ENCODE results near the gene POGZ.
"Not testable (repeated sequence)": the region's sequence is repeated elsewhere in the genome, so short reads cannot be mapped to it uniquely, and the experiment has no call there.

The POGZ gene

DNA sequence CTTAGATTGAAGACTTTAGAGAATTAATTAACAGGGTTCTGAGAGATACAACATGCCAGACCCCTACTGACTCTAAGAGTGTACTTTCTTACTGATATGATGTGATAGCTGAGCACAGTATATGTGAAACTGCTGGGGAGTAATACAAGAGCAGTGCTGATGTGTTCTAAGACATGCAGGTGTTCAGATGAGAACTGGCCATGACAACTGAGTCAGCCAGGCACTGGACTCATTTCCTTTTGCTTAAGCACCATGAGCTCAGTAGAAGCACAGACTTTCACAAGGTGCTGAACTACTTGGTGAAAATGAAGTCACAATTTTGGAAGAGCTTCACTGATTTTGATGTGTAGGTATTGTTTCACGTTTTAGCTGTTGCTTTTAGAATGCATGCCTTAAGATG is 15.9 kb upstream of the POGZ start:
- DNase-seq = no peak

DNA sequence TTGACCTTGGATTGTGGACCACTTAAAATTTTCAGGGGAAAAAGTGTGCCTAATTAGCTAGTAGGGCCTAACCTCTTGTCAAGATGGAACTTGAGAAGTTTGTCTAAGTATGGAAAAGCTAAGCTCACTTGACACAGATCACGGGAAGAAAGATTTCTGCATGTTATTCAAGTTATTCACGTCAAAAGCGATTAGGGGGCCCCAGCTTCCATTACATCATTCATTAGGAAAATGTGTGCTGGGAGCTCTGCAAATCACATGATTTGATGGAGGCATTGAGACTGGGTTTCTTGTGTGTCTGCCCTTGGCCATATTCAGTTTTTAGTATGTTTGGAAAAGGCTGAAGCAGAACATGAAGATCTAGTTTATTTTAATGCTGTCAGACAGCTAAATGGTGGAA is 15.5 kb upstream of the POGZ start:
- DNase-seq = no peak

DNA sequence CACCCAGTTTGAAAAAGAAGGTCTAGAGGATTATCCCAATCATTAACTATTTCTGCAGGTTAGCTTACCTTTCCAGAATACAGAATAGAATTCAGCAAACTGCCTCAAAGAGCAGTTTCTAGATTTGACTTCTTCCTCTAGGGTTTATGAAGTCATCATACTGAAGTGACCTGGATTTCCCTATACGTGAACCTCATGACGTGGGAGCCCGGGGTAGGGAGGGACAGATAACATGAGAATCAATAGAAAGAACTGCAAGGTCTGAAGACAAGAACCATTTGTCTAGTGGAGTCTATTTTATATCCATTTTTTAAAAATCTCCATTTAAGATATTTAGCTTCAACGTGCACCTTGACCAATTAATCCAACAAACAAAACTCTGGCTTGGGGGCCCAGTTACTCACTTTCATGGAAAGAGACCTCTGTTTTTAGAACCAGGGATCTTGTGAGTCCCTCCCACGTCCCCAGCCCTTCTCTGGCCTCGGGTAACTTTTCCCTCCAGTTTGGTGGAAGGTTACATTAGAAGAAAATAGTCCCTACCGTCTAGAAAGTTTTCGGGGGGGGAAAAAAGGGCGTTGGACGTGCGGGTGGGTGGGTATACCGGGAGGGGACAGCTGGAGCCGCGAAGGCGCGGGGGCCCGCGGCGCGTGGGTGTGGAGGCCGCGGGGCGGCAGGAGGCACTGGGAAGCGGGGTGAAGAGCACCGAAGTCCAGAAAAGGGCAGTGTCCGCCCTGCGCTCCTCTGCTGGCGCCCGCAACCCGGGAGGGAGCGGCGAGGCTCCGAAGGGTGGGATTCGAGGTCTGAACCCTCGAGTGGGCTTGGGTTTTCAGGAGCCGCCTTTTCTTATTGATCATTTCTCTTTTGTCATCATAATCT is 13.8 kb upstream of the POGZ start:
- peak; percentile 62 to 77 (median 73) for DNase-seq

DNA sequence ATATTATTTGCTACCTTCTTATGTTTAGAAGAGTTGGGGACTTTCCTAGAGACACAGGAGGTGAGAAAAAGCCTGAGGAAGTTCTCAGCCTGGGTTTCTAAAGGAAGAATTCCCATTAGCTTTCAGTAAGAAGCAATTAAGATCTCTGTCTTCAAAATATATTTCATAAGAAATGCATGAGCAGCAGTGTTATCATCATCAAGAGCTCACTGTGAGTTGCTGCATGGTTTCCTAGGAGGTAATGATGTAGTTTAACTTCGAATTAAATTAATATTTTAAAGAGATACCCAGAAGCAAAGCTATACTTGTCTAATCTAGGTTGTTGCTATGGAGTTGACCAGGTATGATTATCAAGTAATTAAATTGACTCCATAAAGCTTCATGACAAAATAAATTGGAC is 5.7 kb upstream of the POGZ start:
- no peak for DNase-seq

DNA sequence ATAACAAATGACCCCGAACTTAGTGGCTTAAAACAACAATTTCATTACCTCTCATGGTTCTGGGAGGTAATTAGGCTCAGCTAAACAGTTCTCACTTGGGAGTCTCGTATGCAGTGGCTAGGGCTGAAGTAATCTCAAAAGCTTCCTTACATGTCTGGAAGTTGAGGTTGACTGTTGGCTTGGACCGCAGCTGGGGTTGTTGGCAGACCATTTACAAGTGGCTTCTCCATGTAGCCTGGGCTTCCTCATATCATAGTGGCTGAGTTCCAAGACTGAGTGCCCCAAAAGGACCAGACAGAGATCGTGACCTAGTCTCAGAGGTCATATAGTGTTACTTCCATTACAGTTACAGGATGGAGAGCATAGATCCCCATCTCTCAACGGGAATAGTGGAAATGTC is 2.4 kb upstream of the POGZ start:
- no peak for DNase-seq

DNA sequence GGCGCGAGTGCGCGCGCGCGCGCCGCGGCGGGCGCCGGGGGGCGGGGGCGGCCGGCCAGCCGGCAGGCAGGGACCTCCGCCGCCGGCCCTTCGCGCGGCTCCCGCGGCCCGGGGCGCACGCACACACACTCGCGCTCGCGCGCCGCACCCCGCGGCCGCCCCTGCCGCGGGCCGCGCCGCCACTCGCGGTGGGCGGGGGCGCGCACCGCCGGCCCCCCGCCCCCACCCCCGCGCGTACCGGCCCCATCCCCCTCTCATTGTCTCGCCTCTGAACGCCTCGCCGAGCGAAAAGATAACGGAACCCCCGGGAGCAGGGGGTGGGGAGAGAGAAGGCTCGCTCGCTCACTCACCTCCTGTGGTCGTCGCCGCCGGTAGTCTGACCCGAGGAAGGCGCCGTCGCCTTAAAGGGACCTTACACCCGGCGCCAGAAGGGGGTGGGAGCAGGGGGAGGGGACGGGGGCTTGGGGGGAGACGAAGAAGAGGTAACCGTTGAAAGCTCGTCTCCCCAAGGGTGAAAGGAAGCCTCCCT is 428 bp downstream of the POGZ start:
- peak; percentile 65 to 83 (median 68) for DNase-seq

DNA sequence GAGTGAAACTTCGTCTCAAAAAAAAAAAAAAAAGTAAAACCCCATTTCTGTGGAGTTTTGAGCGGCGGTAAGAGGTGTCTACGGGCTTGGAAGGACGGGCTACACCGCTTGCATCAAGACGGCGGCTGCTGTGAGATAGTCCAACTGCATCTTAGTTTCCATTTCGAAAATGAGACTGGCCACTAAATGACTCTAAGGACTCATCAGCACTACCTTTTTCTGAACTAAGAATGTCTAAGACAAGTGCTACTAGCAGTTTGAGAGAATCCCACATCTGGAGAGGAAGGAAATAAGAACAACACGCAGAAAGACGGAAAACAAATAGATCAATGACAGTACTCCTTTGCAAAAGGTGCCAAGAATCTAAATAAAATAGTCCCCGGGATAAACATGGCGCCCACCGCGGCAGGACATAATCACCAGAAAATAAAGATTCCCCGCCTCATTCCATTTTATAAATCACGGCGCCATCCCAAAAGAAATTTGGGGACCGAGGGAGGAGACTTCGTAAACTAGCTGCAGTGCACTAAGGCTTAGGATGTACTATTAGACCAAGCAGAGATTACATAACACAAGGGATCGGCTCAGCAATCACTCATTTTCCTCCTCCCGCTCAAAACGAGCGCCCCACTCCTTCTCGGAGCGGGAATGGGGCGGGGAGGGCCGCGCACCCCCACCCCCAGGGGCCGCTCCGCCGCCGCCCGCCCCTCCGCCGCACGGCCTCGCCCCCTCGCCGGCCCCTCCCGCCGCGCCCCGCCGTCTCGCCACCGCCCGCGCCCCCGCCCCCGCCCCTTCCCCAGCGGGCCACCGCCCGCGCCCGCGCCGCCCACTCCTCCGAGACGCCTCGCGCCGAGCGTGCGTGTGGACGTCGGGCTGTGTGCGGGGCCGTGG is 1.1 kb downstream of the POGZ start:
- DNase-seq = peak; percentile 70 to 88 (median 76)

DNA sequence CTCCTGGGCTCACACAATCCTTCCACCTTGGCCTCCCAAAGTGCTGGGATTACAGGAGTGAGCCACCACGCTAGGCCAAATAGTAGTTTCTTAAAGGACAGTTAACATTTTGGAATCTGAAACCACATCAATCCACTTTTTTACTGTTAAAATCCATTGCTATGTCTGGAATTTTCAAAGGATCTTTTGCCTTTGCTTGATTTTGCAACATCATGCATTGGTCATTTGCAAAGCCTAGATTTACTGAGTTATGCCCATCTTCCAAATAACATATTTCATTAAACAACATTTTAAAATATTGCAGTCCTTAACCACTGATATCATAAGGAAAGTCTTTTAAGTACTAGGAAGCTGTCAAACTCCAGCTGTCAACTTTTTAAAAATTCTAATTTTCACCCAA is 3.3 kb downstream of the POGZ start:
- DNase-seq = no peak

DNA sequence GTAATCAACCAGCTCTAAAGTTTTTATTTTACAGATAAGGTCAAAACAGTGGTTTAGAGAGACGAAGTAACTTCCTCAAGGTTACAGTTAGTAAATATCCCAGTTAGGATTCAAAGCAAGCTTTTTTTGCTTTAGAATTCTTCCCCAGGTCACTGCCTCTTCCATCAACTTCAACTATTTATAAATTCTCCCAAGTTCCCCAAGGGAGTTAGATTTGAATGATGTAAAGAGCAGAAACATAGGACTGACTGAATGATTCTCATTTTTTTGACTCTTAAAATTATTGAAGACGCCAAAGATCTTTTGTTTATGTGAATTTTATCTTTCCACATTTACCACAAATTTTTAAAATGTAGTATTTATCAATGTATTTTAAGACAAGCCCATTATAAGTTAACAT is 4.1 kb downstream of the POGZ start:
- DNase-seq = no peak

DNA sequence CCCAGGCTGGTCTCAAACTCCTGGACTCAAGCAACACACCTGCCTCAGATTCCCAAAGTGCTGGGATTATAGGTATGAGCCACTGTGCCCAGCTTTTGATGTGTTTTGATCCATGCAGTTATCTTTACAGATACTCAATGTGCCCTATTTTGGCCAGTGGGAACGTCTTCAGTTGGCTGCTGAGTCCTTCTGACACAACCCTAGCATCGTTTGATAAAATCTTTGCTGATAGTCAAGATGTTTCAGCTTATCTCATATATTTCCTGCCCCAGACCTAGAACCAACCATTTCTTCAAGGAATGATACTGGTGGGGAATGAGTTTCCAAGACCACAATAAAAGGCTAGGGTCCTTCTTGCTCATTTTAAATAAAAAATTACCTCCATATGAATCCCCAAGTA is 11.6 kb downstream of the POGZ start:
- no peak for DNase-seq

DNA sequence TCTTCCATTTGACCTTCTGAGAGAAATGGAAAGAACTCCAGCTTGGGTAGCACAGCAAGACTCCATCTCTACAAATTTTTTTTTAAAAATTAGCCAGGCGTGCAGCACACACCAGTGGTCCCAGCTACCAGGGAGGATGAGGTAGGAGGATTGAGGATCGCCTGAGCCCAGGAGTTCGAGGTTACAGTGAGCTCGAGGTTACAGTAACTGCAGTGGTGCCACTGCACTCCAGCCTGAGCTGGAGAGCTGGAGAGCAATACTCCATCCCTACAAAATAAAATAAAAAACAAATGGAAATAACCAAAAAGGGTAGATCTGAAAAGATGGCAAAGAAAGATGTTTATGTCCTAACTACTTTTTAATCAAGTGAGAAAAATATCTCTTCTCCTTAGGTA is 14.5 kb downstream of the POGZ start:
- no peak for DNase-seq

DNA sequence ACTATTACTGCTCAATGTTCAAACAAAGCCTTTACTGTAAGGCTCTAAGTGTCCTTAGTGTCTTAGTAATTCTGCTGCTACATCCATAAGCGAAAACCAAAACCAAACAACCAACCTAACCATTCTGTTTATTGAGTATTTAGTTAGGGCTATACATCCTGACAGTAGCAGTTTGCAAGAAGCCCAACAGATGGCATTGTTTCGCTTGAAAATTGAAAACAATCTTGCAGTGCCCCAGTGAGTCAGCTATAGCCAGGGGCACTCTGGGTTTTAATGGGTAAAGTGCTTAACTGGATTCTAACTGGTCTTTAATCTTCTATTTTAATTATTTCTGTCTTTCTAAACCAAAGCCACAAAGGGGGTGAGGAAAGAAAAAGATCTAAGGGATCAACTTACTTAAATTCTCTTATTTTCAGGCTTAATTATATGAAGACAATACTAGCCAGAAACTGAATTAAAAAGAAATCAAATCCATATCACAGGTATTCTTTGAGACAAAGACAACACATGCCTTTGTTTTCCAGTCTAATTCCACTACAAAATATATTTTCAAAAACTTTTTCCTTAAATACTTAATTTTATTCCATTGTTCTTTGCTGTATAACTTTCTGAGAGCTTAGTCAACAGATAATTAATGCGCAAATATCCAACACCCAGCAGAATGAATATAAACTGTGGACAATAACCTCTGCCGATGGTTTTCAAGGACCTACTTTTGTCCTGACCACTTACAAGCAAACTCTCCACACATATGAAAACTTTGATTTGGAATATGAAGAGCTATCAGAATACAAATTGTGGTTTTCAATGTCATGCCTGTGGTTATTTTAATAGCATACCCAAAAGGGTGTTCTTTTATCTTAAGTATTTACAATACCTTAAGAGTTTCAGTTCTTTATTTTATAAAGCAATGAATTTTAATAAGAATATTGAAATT is 15.2 kb downstream of the POGZ start:
- peak; percentile 85 to 92 (median 91) for DNase-seq

DNA sequence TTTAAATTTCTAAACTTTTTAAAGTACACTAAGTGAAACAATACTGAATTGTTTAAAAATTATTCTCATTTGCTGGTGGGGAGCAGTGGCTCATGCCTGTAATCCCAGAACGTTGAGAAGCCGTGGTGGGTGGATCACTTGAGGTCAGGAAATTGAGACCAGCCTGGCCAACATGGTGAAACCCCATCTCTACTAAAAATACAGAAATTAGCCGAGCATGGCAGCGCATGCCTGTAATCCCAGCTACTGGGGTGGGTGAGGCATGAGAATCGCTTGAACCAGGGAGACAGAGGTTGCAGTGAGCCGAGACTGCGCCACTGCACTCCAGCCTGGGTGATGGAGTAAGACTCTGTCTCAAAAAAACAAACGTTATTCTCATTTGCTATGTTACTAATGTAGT is 21.9 kb downstream of the POGZ start:
- DNase-seq = not testable (repeated sequence)

DNA sequence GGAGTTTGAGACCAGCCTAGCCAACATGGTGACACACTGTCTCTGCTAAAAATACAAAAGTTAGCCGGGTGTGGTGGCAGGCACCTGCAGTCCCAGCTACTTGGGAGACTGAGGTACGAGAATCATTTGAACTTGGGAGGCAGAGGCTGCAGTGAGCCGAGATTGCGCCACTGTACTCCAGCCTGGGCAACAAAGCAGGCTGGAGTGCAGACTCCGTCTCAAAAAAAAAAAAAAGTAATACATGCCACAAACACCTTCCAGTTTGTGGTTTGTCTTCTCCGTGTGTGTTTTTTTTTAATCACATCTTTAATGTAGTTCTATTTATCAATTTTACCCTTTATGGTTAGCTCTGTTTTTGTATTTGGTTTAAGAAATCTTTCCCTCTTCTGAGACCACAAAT is 22.3 kb downstream of the POGZ start:
- no peak for DNase-seq

DNA sequence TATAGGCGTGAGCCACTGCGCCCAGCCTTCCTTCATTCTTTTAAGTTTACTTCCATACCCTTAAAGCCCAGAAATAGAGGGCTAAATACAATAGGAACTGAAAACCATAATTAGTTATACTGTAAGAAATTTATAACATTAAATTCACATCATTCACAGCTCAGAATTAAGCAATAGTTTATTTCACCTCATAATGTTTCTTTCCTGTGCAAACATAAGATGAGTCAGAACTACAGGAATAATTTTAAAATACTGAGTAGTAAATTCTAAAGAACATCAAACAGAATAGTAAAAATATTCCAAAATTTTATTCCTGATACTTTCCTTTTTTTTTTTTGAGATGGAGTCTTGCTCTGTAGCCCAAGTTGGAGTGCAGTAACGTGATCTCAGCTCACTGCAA is 24.1 kb downstream of the POGZ start:
- no peak for DNase-seq

DNA sequence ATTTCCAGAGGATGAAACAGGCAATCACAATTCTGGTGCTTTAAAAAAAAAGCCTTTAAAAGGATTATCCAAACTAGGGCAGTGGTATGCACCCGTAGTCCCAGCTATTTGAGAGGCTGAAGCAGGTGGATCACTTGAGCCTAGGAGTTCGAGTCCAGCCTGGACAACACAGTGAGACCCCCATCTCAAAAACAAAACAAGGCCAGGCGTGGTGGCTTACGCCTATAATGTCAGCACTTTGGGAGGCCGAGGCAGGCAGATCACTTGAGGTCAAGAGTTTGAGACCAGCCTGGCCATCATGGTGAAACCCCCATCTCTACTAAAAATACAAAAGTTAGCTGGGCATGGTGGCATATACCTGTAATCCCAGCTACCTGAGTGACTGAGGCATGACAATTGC is 25.5 kb downstream of the POGZ start:
- not testable (repeated sequence) for DNase-seq

DNA sequence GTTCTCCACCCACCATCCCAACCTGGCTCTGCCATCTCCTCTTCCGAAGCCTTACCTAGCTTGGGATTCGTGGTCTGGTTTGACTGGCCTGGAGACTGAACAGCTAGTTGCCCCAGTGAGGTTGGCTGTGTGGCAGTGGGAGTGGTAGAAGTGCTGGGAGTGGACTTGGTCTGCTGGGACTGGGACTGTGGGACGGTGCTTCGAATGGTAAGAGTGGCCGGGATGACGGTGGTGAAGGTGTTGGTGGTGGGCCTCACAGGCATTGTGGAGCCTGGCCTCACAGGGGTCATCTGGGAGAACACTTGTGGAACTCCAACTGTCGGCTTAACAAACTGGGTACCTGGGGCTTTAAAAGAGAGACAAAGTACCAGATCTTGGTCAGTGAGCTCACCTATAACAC is 31.2 kb downstream of the POGZ start:
- no peak for DNase-seq

DNA sequence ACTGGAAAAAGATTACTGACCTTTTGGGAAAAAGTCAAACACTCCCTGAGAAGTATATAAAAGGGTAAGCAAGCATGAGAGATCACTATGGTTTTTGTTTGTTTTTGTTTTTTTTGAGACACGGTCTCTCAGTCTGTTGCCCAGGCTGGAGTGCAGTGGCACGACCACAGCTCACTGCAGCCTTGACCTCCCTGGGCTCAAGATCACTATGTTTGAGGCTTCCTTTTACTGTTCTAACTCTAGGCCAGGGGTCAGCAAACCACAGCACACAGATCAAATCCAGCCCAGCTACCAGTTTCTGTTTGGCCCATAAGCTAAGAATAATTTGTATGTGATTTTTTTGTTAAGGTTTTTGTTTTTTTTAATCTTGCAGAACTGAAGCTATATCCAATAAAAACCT is 34.2 kb downstream of the POGZ start:
- DNase-seq = no peak

DNA sequence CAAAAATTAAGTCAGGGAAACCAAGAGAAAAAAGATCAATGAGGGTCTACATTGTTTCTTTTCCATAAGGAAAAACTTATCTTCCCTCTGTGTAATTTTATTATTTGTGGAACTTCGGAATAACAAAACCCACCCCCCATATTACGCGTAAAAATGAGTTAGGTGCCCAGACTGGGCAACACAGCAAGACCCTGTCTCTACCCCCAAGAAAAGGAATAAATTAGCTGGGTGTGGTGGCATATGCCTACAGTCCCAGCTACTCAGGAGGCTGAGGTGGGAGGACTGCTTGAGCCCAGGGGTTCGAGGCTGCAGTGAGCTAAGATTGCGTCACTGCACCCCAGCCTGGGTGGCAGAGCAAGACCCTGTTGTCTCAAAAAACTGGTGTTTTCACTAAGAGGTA is 39.5 kb downstream of the POGZ start:
- DNase-seq = no peak

DNA sequence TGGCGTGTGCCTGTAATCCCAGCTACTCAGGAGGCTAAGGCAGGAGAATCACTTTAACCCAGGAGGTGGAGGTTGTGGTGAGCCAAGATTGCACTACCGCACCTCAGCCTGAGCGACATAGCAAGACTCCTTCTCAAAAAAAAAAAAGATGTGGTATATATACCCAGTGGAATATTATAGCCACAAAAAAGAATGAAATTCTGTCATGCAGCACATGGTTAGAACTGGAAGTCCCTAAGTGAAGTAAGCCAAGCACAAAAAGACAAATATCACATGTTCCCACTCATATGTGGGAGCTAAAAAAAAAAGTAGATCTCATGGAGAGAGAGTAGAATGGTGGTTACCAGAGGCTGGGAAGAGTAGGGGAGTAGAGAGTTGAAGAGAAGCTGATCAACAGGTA is 41.2 kb downstream of the POGZ start:
- DNase-seq = peak; percentile 30 to 52 (median 36)

DNA sequence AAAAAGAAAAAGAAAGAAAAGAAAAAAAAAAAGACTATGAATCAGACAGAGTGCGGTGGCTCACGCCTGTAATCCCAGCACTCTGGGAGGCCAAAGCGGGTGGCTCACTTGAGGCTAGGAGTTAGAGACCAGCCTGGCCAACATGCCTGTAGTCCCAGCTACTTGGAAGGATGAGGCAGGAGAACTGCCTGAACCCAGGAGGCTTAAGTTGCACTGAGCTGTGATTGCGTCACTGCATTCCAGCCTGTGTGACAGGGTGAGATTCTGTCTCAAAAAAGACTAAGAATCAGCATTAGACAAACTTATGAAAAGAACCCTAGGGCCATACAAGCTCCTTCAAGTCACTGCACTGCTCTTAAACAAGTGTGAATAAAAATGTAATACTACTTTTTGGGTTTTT is 43.1 kb downstream of the POGZ start:
- DNase-seq = no peak

DNA sequence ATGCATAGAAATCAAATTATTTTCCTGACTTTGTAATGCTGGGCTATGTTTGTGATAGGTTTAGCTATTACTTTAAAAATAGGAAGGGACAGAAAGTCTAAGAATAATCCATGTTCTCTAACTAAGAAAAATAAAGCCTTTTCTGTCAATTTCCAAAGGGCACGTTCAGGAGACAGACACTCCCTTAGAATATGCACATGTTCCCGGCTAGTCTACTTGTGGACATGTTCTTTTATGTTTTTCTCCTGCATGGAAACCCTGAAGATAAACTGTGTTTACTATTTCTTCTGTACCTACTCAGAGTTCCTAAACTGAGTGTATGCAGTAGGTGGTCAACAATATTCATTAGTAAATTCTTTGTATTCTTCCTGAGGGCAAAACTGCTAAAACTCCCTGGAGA is 47.4 kb downstream of the POGZ start:
- no peak for DNase-seq

DNA sequence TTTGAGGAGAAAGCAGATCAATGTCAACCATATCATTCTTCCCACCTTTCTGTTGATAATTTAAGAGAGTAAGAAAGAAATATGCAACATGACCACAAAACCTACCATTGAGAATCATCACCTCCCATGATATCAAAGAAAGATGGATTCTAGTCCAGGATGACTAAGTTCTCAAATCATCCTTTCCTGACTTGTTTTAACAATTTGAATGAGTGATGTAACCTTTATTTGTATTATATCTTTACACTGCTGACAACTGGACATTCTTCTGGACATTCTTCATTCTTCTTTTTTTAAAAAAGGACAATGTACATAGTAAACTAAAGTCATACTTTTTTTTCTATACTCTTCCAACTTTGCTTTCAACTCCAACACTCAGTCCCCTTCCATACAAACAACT is 50.4 kb downstream of the POGZ start:
- no peak for DNase-seq
